NB4 (cell line): ENCODE measurements around the gene OTC.
A peak's percentile ranks its signal among the peaks of the same experiment; 100 is the strongest.

ENCODE experiments used
- DNase-seq: peaks from one replicate; pipeline ENCODE4 v3.0.0; 2010; ENCODE audit warnings: low read depth
- H3K4me3 ChIP-seq: one replicate; pipeline ENCODE4 v1.5.1; 2011; ENCODE audit warnings: mild to moderate bottlenecking, low read depth, low read length, moderate library complexity
- MYC ChIP-seq: IDR thresholded peaks from 2 replicates; pipeline ENCODE4 v1.6.1; 2011; ENCODE audit warnings: low read depth, low read length
- POLR2A ChIP-seq: IDR thresholded peaks from 2 replicates; pipeline ENCODE4 v1.6.1; 2011; ENCODE audit warnings: mild to moderate bottlenecking; ENCODE audit not compliant: insufficient read length; ENCODE audit errors: extremely low read depth
- TF ChIP-seq, protein P1 (sequence below): IDR thresholded peaks from one replicate; pipeline ENCODE4 v1.5.1; 2012; ENCODE audit warnings: low read depth, low read length
- TF ChIP-seq, protein P2 (sequence below): IDR thresholded peaks from 2 replicates; pipeline ENCODE4 v1.6.1; 2011; ENCODE audit warnings: low read depth, low read length

The OTC gene

DNA sequence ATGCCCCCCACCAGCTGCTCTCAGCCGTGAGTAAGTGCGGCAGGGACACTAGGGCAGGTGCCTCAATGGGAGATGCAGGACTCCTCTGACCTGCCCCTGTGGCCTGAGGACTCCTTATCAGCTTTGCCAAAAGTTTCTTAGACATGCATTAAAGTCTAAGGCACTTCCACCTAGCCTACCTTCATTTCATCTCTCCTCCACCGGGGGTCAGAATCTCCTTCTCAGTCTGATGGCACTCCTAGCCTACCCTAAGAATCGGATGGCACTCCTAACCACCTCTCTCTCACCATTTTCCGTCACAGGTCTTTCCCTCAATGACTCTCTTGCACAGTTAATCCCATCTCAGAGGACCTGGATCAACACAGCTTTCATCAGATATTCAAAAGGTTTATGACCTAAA lies 85.9 kb downstream of the OTC start:
- no peak overlapping the region for H3K4me3 ChIP-seq
- no peak for TF ChIP-seq POLR2A
- TF ChIP-seq, protein P1, sequence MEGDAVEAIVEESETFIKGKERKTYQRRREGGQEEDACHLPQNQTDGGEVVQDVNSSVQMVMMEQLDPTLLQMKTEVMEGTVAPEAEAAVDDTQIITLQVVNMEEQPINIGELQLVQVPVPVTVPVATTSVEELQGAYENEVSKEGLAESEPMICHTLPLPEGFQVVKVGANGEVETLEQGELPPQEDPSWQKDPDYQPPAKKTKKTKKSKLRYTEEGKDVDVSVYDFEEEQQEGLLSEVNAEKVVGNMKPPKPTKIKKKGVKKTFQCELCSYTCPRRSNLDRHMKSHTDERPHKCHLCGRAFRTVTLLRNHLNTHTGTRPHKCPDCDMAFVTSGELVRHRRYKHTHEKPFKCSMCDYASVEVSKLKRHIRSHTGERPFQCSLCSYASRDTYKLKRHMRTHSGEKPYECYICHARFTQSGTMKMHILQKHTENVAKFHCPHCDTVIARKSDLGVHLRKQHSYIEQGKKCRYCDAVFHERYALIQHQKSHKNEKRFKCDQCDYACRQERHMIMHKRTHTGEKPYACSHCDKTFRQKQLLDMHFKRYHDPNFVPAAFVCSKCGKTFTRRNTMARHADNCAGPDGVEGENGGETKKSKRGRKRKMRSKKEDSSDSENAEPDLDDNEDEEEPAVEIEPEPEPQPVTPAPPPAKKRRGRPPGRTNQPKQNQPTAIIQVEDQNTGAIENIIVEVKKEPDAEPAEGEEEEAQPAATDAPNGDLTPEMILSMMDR, result no peak
- no peak for TF ChIP-seq MYC
- TF ChIP-seq, protein P2, sequence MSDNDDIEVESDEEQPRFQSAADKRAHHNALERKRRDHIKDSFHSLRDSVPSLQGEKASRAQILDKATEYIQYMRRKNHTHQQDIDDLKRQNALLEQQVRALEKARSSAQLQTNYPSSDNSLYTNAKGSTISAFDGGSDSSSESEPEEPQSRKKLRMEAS, result no peak
- peak; percentile 0 for DNase-seq

DNA sequence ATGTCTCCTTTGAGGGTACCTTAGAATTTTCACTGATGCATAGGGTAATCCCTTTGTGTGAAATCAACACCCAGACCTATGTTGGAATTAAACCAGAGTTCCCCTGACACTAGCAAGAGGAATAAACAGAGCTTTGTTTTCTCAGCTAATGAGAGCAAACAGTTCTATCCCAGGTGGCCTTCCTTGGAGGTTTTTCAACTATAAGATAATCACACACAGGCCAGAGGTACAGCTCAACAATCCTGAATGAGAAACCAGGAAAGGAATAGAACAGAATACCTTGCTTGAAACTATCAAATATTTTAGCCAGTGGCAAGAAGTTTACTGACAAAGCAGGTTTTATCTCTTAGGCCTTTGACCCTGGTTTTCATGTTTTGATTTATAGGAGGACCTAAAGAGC lies 100.2 kb downstream of the OTC start:
- no peak for DNase-seq
- TF ChIP-seq POLR2A (no peak), MYC (no peak)
- TF ChIP-seq, protein P2, result no peak
- TF ChIP-seq, protein P1, result no peak
- no peak overlapping the region for H3K4me3 ChIP-seq

DNA sequence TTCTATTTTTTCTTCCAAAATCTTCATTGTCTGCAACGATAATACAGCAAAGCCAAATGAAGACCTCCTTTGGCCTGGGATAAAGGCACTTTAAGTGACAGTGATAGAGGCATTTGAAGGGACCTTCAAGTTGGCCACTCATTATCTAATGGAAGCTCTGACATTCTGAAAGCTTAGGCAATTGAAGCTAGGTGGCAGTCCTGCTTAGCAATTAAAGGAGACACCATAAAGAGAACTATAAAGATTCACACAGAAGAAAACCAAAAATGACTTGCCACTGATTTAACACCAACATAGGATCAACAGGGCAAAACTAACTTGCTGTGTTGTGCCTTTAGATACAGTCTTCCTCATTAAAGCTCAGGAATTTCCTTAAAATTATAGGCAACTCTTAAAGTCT lies 105.7 kb downstream of the OTC start:
- TF ChIP-seq, protein P1, result no peak
- no peak for TF ChIP-seq POLR2A
- no peak for TF ChIP-seq MYC
- TF ChIP-seq, protein P2, result no peak
- peak; percentile 1 for DNase-seq
- no peak overlapping the region for H3K4me3 ChIP-seq

DNA sequence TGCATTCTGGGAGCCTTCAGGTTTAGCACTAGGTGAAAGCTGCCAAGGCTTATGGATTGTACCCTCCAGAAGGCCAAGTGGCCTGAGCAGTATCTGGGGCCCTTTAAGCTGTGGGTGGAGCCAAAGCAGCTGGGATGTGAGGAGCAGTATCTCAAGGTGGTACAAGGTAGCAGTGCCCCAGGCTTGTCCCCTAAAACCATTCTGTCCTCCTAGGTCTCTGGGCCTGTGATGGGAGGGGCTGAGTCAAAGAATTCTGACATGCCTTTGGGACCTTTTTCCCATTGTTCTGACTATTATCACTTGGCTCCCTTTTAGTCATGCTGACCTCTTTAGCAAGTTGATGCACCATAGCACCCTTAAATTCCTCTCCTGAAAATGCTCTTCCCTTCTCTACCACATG lies 109.9 kb downstream of the OTC start:
- TF ChIP-seq MYC (no peak), POLR2A (no peak)
- TF ChIP-seq, protein P1, result no peak
- TF ChIP-seq, protein P2, result no peak
- no peak for DNase-seq
- H3K4me3 ChIP-seq, result no peak overlapping the region

DNA sequence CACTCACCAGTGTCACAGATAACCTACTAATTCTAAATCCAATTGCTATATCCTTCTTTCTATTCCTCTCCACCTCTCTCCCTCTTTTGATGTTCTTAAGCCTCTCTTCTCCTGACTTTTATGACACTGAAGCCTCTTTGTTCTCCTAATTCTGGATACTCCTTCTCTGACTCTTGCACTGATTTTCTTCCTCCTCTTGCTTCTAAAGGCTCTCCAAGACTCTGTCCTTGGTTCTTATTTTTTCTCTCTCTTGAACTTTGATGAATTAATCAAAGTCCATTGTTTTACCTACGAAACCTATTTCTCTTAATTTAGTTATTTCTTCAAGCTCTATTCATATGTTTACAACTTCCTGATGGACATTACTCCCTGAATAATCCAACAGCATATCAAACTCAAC lies 113.3 kb downstream of the OTC start:
- DNase-seq, result no peak
- no peak for TF ChIP-seq POLR2A
- H3K4me3 ChIP-seq, result no peak overlapping the region

DNA sequence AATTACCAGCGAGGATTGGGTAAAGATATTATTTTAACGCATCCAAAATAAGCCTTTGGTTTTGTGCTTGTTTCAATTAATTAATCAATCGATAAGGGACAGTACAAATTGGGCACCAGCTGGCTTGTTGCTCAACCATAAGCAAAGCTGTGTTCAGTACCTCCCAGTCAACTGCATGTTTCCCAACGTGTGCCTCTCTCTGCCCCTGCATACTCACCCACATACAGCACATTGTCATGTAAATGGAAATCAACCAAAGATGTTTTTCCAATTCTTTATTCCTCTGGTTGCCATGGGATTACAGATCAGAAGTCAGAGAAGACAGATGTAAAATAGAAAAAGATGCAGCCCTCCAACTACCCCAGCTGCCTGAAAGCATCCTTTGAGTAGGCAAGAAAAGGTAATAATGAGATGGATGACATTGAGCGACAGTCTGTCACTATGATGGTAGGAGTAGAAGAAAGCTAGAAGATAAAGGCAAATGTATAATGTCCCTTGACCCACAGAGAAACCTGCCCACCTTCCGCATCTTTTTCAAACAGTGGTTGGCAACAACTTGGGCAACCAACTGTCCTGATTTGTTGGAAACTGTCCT lies 116.3 kb downstream of the OTC start:
- TF ChIP-seq MYC, result no peak
- TF ChIP-seq, protein P2, result no peak
- TF ChIP-seq, protein P1, result no peak
- no peak overlapping the region for H3K4me3 ChIP-seq
- no peak for DNase-seq
